BJ (cell line): ENCODE data around the gene TBX20. TPM values are rescaled to one million over a fixed set of nuclear protein-coding genes. Genes with fewer than 3 reads are reported as not detected.

Source experiments
- CTCF ChIA-PET: fragments of 350-600 bp; formaldehyde crosslinking; extraction: SDS; loops from one replicate; lab custom pipeline; 2021; ENCODE audit warnings: antibody characterized with exemption, inconsistent platforms; lab: Yijun Ruan, JAX
- POLR2A ChIA-PET: fragments of 300-600 bp; sonication (Branson Sonifier 250); formaldehyde crosslinking; extraction: SDS; loops from one replicate; lab custom pipeline; 2021; ENCODE audit warnings: antibody characterized with exemption; lab: Charles Lee
- DNase-seq: peaks from one replicate; pipeline ENCODE4 v3.0.0-alpha.2; 2011; ENCODE audit warnings: low read depth
- H3K27me3 ChIP-seq: 2 replicates; pipeline ENCODE4 v1.6.0; 2011; ENCODE audit warnings: low read length; ENCODE audit not compliant: control insufficient read depth, insufficient read depth
- H3K36me3 ChIP-seq: 2 replicates; pipeline ENCODE4 v1.5.1; 2011; ENCODE audit warnings: low read length; ENCODE audit not compliant: control insufficient read depth, insufficient read depth
- H3K4me3 ChIP-seq: 2 replicates; pipeline ENCODE4 v1.5.1; 2011; ENCODE audit warnings: low read depth, mild to moderate bottlenecking, control low read depth, low read length
- polyA plus RNA-seq: library from polyadenylated mRNA; depleted of rRNA; stranded (reverse); fragments of >200 nt; gene quantifications from 2 replicates; pipeline ENCODE4 v1.2.3, GENCODE V29; 2011
- TF ChIP-seq, protein P1 (sequence below): IDR thresholded peaks from 2 replicates; pipeline ENCODE4 v1.5.1; 2011; ENCODE audit warnings: low read depth, mild to moderate bottlenecking, control low read depth, inconsistent platforms, low read length, moderate library complexity; ENCODE audit not compliant: insufficient read depth

The TBX20 gene
- polyA plus RNA-seq, 1 experiment: not detected

DNA sequence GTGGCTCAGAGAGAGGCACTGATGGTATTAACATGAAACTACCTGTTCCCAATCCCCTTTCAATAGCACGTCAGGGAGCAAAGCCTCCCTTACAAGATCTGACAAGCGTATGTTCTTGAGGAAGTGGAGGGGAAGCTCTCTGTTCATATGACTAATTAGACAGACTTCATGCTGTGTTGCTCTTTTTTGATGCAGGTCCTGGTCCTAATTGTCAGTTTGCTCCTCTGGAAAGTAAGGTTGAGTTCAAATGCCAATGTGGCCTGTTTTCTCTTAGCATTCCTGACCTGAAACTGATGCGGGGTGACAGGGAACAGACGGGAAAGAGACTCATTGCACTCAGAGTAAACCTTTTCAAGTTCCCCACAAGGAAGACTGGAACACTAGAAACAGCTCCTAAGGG, 27.0 kb upstream of the TBX20 start:
- CTCF ChIA-PET: interaction anchor here (2.3 kb wide), 1 partner anchor 10 kb away, joined by 8 read pairs; no protein-coding TSS in a partner anchor
- Histone ChIP-seq H3K36me3 (no peaks in the 10 kb centered on the region), H3K4me3 (no peak overlapping the region), H3K27me3 (no peaks in the 10 kb centered on the region; the same call in 1 of the 2 replicates)
- POLR2A ChIA-PET: no interaction called here
- DNase-seq: no peak
- TF ChIP-seq, protein P1, sequence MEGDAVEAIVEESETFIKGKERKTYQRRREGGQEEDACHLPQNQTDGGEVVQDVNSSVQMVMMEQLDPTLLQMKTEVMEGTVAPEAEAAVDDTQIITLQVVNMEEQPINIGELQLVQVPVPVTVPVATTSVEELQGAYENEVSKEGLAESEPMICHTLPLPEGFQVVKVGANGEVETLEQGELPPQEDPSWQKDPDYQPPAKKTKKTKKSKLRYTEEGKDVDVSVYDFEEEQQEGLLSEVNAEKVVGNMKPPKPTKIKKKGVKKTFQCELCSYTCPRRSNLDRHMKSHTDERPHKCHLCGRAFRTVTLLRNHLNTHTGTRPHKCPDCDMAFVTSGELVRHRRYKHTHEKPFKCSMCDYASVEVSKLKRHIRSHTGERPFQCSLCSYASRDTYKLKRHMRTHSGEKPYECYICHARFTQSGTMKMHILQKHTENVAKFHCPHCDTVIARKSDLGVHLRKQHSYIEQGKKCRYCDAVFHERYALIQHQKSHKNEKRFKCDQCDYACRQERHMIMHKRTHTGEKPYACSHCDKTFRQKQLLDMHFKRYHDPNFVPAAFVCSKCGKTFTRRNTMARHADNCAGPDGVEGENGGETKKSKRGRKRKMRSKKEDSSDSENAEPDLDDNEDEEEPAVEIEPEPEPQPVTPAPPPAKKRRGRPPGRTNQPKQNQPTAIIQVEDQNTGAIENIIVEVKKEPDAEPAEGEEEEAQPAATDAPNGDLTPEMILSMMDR: no peak

DNA sequence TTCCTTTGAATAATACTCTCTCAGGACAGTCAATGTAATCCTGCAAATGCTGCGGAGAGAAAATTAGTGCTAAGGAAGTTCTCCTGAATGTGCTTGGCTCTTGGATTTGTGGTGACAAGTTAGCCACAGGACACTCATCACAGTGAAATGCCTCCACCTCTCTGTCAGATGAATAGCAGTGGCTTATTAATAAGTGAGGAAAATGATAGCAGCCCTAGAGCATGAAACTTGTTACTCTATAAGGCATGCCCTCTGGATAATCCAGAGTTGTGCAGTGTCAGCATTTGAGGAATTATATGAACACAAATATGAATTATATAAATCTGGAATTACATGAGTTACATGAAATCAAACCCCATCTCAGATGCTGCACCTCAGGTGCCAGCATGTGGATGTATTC, 23.5 kb upstream of the TBX20 start:
- TF ChIP-seq, protein P1: no peak
- no peaks in the 10 kb centered on the region for H3K36me3 ChIP-seq
- H3K27me3 ChIP-seq: no peaks in the 10 kb centered on the region; the same call in 1 of the 2 replicates
- CTCF ChIA-PET: no interaction called here
- POLR2A ChIA-PET: no interaction called here
- H3K4me3 ChIP-seq: no peak overlapping the region
- DNase-seq: no peak

DNA sequence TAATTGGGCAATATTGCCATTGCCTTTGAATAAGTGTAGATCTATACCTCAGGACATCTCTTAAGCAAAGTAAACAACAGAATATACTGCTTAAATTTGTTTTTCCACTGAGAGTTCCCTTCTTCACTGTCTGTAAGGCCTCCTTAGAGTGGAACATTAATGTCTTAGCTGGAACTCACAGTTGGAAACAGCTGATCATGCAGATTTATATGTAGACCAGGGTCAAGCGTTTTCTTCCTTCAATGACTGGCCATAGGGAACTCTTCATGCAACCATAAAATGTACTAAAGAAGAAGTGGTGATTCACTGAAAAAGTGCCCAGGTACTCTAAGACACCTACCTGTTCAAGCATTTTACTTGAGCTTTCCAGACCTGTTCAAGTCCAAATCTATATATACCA, 18.3 kb upstream of the TBX20 start:
- POLR2A ChIA-PET: no interaction called here
- TF ChIP-seq, protein P1: no peak
- H3K27me3 ChIP-seq: no peaks in the 10 kb centered on the region
- H3K36me3 ChIP-seq: no peaks in the 10 kb centered on the region
- H3K4me3 ChIP-seq: no peak overlapping the region
- no peak for DNase-seq
- CTCF ChIA-PET: no interaction called here

DNA sequence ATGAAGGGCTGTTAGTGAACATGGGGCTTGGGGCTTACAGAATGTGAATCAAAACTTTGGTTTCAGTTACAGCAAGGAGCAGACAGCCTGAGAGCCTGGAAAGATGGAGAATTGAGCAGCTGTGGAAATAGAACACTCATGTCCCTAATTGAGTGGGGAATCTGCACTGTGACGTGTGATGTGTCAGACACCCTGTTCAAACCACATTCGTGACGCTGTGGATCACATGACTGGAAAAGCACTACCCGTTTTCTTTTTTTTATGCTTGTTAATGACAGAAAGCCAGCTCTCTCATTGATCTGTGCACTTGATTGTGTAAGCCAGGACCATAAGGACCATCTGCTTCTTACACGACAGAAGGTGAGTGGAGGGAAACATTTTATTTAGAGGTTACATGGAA, 15.1 kb upstream of the TBX20 start:
- POLR2A ChIA-PET: no interaction called here
- no peaks in the 10 kb centered on the region for H3K27me3 ChIP-seq
- H3K4me3 ChIP-seq: no peak overlapping the region
- no peaks in the 10 kb centered on the region for H3K36me3 ChIP-seq
- CTCF ChIA-PET: no interaction called here
- TF ChIP-seq, protein P1: no peak
- DNase-seq: no peak

DNA sequence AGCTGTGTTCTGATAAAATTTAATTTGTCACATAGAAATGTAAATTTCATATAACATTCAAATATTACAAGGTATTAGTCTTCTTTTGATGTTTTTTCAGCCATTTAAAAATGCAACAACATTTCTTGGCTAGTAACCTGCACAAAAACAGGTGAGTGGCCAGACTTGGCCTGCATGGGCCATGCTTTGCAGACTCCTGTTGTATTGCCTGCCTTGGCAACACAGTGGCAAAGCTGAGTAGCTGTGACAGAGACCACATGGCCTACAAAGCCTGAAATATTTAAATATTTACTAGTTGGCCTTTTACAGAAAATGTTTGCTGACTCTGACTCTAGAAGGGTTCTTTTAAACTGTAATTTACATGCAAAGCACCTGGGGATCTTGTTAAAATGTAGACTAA, 13.5 kb upstream of the TBX20 start:
- POLR2A ChIA-PET: no interaction called here
- CTCF ChIA-PET: interaction anchor here (0.6 kb wide), 1 partner anchor 131 kb away, joined by 3 read pairs; no protein-coding TSS in a partner anchor
- TF ChIP-seq, protein P1: no peak
- no peak overlapping the region for H3K4me3 ChIP-seq
- DNase-seq: no peak
- H3K27me3 ChIP-seq: peaks cover 3% of the 10 kb centered on the region
- H3K36me3 ChIP-seq: no peaks in the 10 kb centered on the region
